Measurements from ENCODE around the gene CEP104.
"Not testable (repeated sequence)": the region's sequence is repeated elsewhere in the genome, so short reads cannot be mapped to it uniquely, and the experiment has no call there.

CEP104 gene

DNA sequence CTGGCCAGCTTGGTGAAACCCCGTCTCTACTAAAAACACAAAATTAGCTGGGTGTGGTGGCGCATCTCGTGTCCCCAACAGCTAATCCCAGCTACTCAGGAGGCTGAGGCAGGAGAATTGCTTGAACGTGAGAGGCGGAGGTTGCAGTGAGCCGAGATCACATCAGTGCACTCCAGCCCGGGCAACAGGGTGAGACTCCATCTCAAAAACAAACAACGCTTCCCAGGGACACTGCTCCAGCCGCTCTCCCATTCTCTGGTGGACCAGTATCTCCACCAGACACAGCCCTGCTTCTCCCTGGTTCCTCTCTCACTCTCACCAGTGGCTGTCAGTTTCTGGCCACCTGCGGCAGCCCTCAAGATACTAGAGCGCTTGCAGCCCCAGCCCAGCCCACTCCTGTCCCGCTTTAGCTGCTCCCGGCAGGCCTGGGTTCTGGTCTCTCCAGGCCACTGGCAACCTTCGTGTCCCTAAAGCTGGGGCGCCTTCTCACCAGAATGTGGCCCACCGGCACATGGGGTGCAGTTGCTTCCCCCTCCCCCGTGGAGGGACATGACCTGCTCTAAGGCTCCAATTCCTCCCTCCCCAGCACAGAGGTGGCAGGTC is 39.8 kb downstream of the CEP104 start:
- TF ChIP-seq, protein P1, sequence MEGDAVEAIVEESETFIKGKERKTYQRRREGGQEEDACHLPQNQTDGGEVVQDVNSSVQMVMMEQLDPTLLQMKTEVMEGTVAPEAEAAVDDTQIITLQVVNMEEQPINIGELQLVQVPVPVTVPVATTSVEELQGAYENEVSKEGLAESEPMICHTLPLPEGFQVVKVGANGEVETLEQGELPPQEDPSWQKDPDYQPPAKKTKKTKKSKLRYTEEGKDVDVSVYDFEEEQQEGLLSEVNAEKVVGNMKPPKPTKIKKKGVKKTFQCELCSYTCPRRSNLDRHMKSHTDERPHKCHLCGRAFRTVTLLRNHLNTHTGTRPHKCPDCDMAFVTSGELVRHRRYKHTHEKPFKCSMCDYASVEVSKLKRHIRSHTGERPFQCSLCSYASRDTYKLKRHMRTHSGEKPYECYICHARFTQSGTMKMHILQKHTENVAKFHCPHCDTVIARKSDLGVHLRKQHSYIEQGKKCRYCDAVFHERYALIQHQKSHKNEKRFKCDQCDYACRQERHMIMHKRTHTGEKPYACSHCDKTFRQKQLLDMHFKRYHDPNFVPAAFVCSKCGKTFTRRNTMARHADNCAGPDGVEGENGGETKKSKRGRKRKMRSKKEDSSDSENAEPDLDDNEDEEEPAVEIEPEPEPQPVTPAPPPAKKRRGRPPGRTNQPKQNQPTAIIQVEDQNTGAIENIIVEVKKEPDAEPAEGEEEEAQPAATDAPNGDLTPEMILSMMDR (conservative IDR thresholded peaks at IDR 0.05) = no peak
- no peak for TF ChIP-seq ZFX (IDR thresholded peaks at IDR 0.05)
- no peak overlapping the region for H3K27ac ChIP-seq

DNA sequence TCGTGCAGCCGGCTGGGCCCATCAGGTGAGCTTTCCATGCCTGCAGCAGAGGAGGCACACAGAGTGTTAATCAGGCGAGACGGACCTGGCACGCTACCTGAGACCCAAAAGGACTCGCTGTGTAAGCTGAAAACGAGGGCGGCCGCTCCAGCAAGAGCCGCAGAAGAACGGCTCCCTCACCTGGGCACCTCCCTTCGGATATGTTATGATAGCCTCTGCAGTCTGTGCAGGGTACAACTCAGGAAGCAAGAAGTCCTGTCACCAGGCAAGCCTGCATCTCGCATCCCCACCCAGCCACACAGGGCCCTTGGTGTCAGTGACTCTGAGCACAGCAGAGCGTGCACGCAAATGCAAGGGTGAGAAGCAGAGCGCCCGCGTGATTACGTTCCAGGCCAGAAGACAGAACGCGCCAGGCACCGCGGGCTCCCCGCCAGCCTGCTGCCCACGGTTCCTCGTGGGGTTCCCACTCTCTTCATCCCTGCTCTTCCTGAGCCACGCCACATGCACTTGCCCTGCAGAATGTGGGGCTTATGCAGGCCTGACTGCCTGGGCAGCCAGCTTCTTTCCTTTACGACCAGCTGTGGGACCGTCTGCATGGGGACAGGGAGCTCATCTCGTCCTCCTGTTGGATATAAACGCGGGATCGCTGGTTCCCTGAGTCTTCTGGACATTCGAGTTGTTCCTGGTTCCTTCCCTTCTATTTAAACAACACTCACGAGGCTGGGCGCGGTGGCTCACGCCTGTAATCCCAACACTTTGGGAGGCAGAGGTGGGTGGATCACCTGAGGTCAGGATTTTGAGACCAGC is 40.5 kb downstream of the CEP104 start:
- TF ChIP-seq ZFX (IDR thresholded peaks at IDR 0.05) = no peak
- TF ChIP-seq, protein P1 (conservative IDR thresholded peaks at IDR 0.05) = no peak
- no peak overlapping the region for H3K27ac ChIP-seq

GRCh38 chr1:3814771-3815561 is 42.0 kb downstream of the CEP104 start:
- no peak overlapping the region for H3K27ac ChIP-seq
- TF ChIP-seq ZFX (IDR thresholded peaks at IDR 0.05) = no peak
- TF ChIP-seq, protein P1 (conservative IDR thresholded peaks at IDR 0.05) = no peak

- TF ChIP-seq, protein P1 (conservative IDR thresholded peaks at IDR 0.05) = no peak
- no peak for TF ChIP-seq ZFX (IDR thresholded peaks at IDR 0.05)
- no peak overlapping the region for H3K27ac ChIP-seq
Measured at GRCh38 chr1:3814065-3814464, 42.9 kb downstream of the CEP104 start.

DNA sequence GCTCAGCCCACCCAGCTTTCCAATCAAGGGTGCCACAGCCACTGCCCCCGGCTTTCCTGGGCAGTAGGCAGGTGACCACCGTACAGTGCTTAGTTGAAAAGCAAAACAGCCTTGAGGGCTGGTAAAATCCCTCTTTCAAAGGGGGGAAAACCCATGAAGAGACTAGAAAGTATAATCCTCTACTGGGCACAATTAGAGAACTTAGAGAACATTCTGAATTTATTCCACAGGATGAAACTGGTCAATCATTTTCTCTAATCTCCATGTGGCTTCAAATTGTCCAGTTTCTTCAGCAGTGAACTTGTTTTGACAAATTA is 45.5 kb downstream of the CEP104 start:
- TF ChIP-seq, protein P1 (conservative IDR thresholded peaks at IDR 0.05) = no peak
- TF ChIP-seq ZFX (IDR thresholded peaks at IDR 0.05) = no peak
- H3K27ac ChIP-seq = no peak overlapping the region

DNA sequence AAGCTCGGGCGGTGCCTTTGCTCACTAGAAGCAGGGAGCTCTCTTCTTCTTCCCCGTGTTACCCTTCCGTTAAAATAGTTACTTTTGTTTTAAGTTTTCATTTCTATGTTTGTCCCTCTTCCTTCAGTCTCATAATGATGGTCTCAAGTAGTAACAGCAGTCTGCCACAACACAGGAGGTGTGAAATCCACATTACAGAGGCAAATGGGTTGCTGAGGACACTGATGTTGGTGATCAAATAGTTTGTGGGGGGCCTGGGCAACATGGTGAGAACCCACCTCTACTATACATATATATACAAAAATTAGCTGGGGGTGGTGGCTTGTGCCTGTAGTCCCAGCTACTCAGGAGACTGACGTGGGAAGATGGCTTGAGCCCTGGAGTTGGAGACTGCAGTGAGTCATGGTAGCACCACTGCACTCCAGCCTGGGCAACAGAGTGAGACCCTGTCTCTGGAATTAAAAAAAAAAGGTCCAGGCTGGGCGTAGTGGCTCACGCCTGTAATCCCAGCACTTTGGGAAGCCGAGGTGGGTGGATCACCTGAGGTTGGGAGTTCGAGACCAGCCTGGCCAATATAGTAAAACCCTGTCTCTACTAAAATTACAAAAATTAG is 46.8 kb downstream of the CEP104 start:
- not testable (repeated sequence) for H3K27ac ChIP-seq

DNA sequence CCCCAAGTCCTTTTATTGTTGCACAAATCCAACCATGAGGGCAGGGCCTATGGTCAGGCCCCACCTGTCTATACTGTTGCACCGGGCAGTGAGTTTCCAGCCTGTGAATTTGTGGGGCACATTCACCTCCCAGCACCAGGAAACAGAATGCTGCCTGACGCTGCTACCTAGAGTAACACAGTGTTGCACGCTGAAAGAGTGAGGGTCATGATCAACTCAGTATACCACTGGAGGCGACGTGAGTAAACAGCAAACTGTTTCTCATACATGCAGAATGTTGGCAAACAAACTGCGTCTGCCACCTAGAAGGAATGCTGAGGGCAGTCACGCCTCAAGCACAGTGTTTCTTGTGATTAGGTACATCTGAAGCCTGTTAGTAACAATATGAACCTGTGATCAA is 47.3 kb downstream of the CEP104 start:
- TF ChIP-seq ZFX (IDR thresholded peaks at IDR 0.05) = no peak
- TF ChIP-seq, protein P1 (conservative IDR thresholded peaks at IDR 0.05) = no peak
- no peak overlapping the region for H3K27ac ChIP-seq

Measured in C4-2B (cell line).